Endometrium (tissue), 2 donors: ENCODE data around the gene BMP8A.
"Not testable (repeated sequence)": the region's sequence is repeated elsewhere in the genome, so short reads cannot be mapped to it uniquely, and the experiment has no call there.

Experiments used
- FAIRE-seq: peaks from 2 replicates; lab custom pipeline; 2012; peaks lifted over from hg19 to GRCh38; lab: Jason Lieb, UNC
- donor health status: control.
- donor health status: control.

BMP8A gene

GRCh38 chr1:39507230-39507928, 15.9 kb downstream of the BMP8A start:
- FAIRE-seq, result no peak

GRCh38 chr1:39508266-39508665, 16.8 kb downstream of the BMP8A start:
- FAIRE-seq, result no peak

- FAIRE-seq, result no peak
These were observed 17.4 kb downstream of the BMP8A start for GRCh38 chr1:39508857-39509305.

- no peak for FAIRE-seq
These were observed 18.0 kb downstream of the BMP8A start for GRCh38 chr1:39509360-39510009.

GRCh38 chr1:39510570-39511186, 19.2 kb downstream of the BMP8A start:
- not testable (repeated sequence) for FAIRE-seq

- FAIRE-seq, result not testable (repeated sequence)
These were observed 20.0 kb downstream of the BMP8A start for GRCh38 chr1:39511477-39511876.

- FAIRE-seq, result not testable (repeated sequence)
These were observed 20.9 kb downstream of the BMP8A start for GRCh38 chr1:39512234-39512847.

GRCh38 chr1:39514710-39515124, 23.3 kb downstream of the BMP8A start:
- not testable (repeated sequence) for FAIRE-seq

- FAIRE-seq, result not testable (repeated sequence)
These were observed 24.0 kb downstream of the BMP8A start for GRCh38 chr1:39515131-39516086.

- not testable (repeated sequence) for FAIRE-seq
These were observed 25.4 kb downstream of the BMP8A start for GRCh38 chr1:39516841-39517240.

- FAIRE-seq, result not testable (repeated sequence)
These were observed 26.5 kb downstream of the BMP8A start for GRCh38 chr1:39517936-39518335.

GRCh38 chr1:39519376-39519775, 27.9 kb downstream of the BMP8A start:
- not testable (repeated sequence) for FAIRE-seq

- FAIRE-seq, result not testable (repeated sequence)
These were observed 30.8 kb downstream of the BMP8A start for GRCh38 chr1:39522221-39522620.

GRCh38 chr1:39522661-39523567, 31.5 kb downstream of the BMP8A start:
- no peak for FAIRE-seq

- FAIRE-seq, result no peak
These were observed 32.7 kb downstream of the BMP8A start for GRCh38 chr1:39524171-39524570.

GRCh38 chr1:39524591-39525365, 33.3 kb downstream of the BMP8A start:
- FAIRE-seq, result no peak

- no peak for FAIRE-seq
These were observed 34.1 kb downstream of the BMP8A start for GRCh38 chr1:39525366-39526165.

GRCh38 chr1:39526466-39527189, 35.2 kb downstream of the BMP8A start:
- no peak for FAIRE-seq
